GM08714 (cell line): ENCODE measurements around the gene SLC26A6.

Experiments
- H3K4me3 ChIP-seq: fragments of 200-500 bp; sonication (Bioruptor generic); 2 replicates; pipeline ENCODE4 v1.5.1; 2014; ENCODE audit warnings: mild to moderate bottlenecking, low read length, inconsistent platforms
- ZNF274 ChIP-seq: IDR thresholded peaks from 2 replicates; pipeline ENCODE4 v1.6.1; 2012; ENCODE audit warnings: mild to moderate bottlenecking, low read depth, low read length

Gene SLC26A6

GRCh38 chr3:48631516-48632448 is 3.5 kb downstream of the SLC26A6 start:
- TF ChIP-seq ZNF274: no peak

GRCh38 chr3:48630833-48631232 is 4.4 kb downstream of the SLC26A6 start:
- TF ChIP-seq ZNF274: no peak
- H3K4me3 ChIP-seq: no peak overlapping the region

More at GRCh38 chr3:48631516-48632448, 3.5 kb downstream of the SLC26A6 start:
- no peak overlapping the region for H3K4me3 ChIP-seq

GRCh38 chr3:48630407-48630806 is 4.9 kb downstream of the SLC26A6 start:
- no peak overlapping the region for H3K4me3 ChIP-seq
- no peak for TF ChIP-seq ZNF274

- no peak overlapping the region for H3K4me3 ChIP-seq
- no peak for TF ChIP-seq ZNF274
These were observed 5.4 kb downstream of the SLC26A6 start for GRCh38 chr3:48629894-48630293.

GRCh38 chr3:48628277-48629017 is 6.8 kb downstream of the SLC26A6 start:
- TF ChIP-seq ZNF274: no peak
- H3K4me3 ChIP-seq: no peak overlapping the region

- no peak for TF ChIP-seq ZNF274
- no peak overlapping the region for H3K4me3 ChIP-seq
These were observed 9.7 kb downstream of the SLC26A6 start for GRCh38 chr3:48625600-48625999.

- H3K4me3 ChIP-seq: no peak overlapping the region
- TF ChIP-seq ZNF274: no peak
These were observed 10.5 kb downstream of the SLC26A6 start for GRCh38 chr3:48624767-48625166.

GRCh38 chr3:48623851-48624547 is 11.3 kb downstream of the SLC26A6 start:
- TF ChIP-seq ZNF274: no peak
- H3K4me3 ChIP-seq: no peak overlapping the region

GRCh38 chr3:48621461-48621869 is 13.8 kb downstream of the SLC26A6 start, which contains the start of gene TMEM89:
TSS of gene TMEM89 (minus strand) at chr3:48621769. CDS start at chr3:48621756, 13 bp downstream.
- no peak within 1 kb of the TSS for H3K4me3 ChIP-seq
- no peak for TF ChIP-seq ZNF274

- no peak for TF ChIP-seq ZNF274
- H3K4me3 ChIP-seq: no peak overlapping the region
These were observed 15.4 kb downstream of the SLC26A6 start for GRCh38 chr3:48619541-48620524.

- no peak for TF ChIP-seq ZNF274
- H3K4me3 ChIP-seq: no peak overlapping the region
These were observed 17.7 kb downstream of the SLC26A6 start for GRCh38 chr3:48617559-48617958.

GRCh38 chr3:48614044-48614443 is 21.2 kb downstream of the SLC26A6 start:
- TF ChIP-seq ZNF274: no peak

GRCh38 chr3:48612309-48612708 is 23.0 kb downstream of the SLC26A6 start:
- TF ChIP-seq ZNF274: no peak
- H3K4me3 ChIP-seq: no peak overlapping the region

More at GRCh38 chr3:48614044-48614443, 21.2 kb downstream of the SLC26A6 start:
- H3K4me3 ChIP-seq: no peak overlapping the region
